ENCODE results near the gene IQCM. TPM values are rescaled to one million over a fixed set of nuclear protein-coding genes. Genes with fewer than 3 reads are reported as not detected.

The IQCM gene
- total RNA-seq, 1 donor from 2014 or later = not detected

GRCh38 chr4:149699642-149700041, 116.0 kb downstream of the IQCM start:
- DNase-seq (ENCODE audit: low read depth) = no peak
- no peak overlapping the region for H3K4me3 ChIP-seq (ENCODE audit: low read depth, low read length)
- no peak for TF ChIP-seq CTCF (conservative IDR thresholded peaks at IDR 0.05; ENCODE audit: low read depth, low read length)

DNA sequence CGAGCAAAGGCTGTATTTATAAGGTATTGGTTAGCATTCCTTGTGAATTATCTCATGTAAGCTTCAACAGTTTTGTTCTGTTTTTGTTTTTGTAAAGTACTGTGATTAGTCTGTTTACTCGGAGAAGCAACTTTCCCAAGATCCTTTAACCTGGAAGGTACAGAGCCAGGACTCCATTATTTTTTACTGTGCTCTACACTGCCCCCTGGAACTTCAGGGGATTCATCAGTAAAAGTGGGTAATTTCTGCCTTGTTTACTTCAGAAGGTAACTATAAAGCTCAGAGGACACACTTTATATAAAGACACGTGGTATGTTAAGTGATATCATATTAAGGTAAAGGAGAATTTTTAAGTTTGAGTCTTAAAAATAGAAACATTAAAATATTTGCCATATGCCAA, 124.9 kb downstream of the IQCM start:
- no peak for DNase-seq (ENCODE audit: low read depth)
- H3K4me3 ChIP-seq (ENCODE audit: low read depth, low read length) = no peak overlapping the region
- peak; percentile 56 for TF ChIP-seq CTCF (conservative IDR thresholded peaks at IDR 0.05; ENCODE audit: low read depth, low read length)

- no peak overlapping the region for H3K4me3 ChIP-seq (ENCODE audit: low read depth, low read length)
- no peak for TF ChIP-seq CTCF (conservative IDR thresholded peaks at IDR 0.05; ENCODE audit: low read depth, low read length)
These were observed 131.1 kb downstream of the IQCM start for GRCh38 chr4:149684516-149684915.

GRCh38 chr4:149676076-149676475, 139.6 kb downstream of the IQCM start:
- H3K4me3 ChIP-seq (ENCODE audit: low read depth, low read length) = no peak overlapping the region
- DNase-seq (ENCODE audit: low read depth) = no peak
- TF ChIP-seq CTCF (conservative IDR thresholded peaks at IDR 0.05; ENCODE audit: low read depth, low read length) = no peak

More at GRCh38 chr4:149684516-149684915, 131.1 kb downstream of the IQCM start:
- DNase-seq (ENCODE audit: low read depth) = no peak

- H3K4me3 ChIP-seq (ENCODE audit: low read depth, low read length) = no peak overlapping the region
- DNase-seq (ENCODE audit: low read depth) = no peak
- peak; percentile 46 for TF ChIP-seq CTCF (conservative IDR thresholded peaks at IDR 0.05; ENCODE audit: low read depth, low read length)
These were observed 169.9 kb downstream of the IQCM start for GRCh38 chr4:149645790-149646189.

- H3K4me3 ChIP-seq (ENCODE audit: low read depth, low read length) = no peak overlapping the region
- no peak for TF ChIP-seq CTCF (conservative IDR thresholded peaks at IDR 0.05; ENCODE audit: low read depth, low read length)
- DNase-seq (ENCODE audit: low read depth) = no peak
These were observed 177.6 kb downstream of the IQCM start for GRCh38 chr4:149638073-149638472.

DNA sequence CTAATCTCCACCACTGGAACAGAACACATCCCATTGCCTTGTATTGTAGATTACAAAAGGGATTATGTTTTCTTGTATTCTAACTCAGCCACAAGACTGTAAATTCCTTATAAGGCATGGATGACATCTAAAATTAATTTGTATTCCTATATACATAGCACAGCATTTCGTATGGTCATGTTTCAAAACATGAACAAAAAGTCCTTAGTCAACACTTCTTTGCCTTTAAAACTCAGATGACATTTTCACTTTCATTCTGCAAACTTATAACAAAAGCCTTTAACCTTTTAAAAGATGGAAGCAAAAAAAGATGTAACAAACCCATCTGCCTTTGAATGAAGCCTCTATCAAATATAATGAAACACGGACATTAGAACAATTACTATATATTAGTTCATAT, 181.3 kb downstream of the IQCM start:
- no peak for TF ChIP-seq CTCF (conservative IDR thresholded peaks at IDR 0.05; ENCODE audit: low read depth, low read length)
- H3K4me3 ChIP-seq (ENCODE audit: low read depth, low read length) = no peak overlapping the region
- DNase-seq (ENCODE audit: low read depth) = no peak

Measured in epithelial cell of proximal tubule (primary cell).